Astrocyte (in vitro differentiated cells and primary cell): ENCODE measurements around the gene PSG5.
"Not testable (repeated sequence)": the region's sequence is repeated elsewhere in the genome, so short reads cannot be mapped to it uniquely, and the experiment has no call there.

ENCODE experiments used
- EZH2 ChIP-seq: IDR thresholded peaks from 2 replicates; pipeline ENCODE4 v1.6.1; 2012; ENCODE audit warnings: mild to moderate bottlenecking, low read length, inconsistent platforms; ENCODE audit not compliant: insufficient read depth
- TF ChIP-seq, protein P1 (sequence below): IDR thresholded peaks from 2 replicates; pipeline ENCODE4 v1.5.1; 2011; ENCODE audit warnings: low read depth, mild to moderate bottlenecking, inconsistent platforms, low read length, moderate library complexity; ENCODE audit not compliant: insufficient read depth

DNA sequence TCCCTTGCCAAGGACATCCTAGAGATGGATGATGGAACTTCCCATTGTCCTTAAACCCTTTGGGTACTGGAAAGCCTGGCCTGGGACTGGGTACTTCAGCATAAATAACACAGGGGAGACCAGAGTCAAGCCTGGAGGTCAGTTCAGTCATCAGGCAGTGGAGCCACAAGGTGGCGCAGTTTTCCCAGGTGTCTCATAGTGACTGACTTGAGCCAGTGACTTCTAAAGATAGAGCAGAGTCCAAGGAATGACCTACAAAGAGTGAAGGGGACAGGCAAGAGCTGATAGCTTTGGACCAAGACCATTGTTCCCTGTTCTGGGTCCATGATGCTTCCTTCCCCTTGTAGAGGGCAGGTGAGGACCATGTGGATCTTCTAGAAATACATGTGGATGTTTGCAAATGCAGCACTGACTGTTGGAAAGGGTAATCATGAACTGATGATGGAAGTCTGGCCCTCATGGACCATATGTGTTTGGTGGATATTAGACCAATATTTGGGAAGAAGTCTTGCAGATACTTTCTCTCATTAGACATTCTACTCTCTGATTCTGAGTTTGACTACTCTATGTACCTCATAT, 6.7 kb downstream of the PSG5 start:
- TF ChIP-seq, protein P1, sequence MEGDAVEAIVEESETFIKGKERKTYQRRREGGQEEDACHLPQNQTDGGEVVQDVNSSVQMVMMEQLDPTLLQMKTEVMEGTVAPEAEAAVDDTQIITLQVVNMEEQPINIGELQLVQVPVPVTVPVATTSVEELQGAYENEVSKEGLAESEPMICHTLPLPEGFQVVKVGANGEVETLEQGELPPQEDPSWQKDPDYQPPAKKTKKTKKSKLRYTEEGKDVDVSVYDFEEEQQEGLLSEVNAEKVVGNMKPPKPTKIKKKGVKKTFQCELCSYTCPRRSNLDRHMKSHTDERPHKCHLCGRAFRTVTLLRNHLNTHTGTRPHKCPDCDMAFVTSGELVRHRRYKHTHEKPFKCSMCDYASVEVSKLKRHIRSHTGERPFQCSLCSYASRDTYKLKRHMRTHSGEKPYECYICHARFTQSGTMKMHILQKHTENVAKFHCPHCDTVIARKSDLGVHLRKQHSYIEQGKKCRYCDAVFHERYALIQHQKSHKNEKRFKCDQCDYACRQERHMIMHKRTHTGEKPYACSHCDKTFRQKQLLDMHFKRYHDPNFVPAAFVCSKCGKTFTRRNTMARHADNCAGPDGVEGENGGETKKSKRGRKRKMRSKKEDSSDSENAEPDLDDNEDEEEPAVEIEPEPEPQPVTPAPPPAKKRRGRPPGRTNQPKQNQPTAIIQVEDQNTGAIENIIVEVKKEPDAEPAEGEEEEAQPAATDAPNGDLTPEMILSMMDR = peak; percentile 4
- TF ChIP-seq EZH2 = not testable (repeated sequence)
